GM21515 (cell line): ENCODE data around the gene GPX3.

Experiments used
- ATAC-seq: cut with Tn5 transposase; IDR thresholded peaks from one replicate; pipeline ENCODE4 v1.9.1; 2021; ENCODE audit not compliant: unreplicated experiment

GPX3 gene

DNA sequence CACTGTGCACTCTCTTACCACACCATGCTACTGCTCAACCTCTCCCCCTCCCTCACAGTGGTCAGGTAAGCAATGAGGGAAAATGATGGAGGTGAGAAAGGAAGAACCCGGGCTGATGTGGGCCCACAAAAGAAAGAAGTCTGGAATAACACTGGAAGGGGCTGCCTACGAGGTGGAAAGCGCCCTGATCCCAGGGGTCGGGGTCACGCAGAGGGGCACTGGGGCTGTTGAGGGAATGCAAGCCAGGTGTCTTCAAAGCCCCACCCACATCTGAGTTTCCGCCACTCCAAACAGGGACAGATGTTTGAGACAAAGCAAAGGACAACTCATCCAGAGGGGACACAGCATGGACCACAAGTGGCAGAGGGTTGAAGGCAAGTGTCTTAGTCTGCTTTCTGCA is 56.2 kb downstream of the GPX3 start:
- no peak for ATAC-seq

DNA sequence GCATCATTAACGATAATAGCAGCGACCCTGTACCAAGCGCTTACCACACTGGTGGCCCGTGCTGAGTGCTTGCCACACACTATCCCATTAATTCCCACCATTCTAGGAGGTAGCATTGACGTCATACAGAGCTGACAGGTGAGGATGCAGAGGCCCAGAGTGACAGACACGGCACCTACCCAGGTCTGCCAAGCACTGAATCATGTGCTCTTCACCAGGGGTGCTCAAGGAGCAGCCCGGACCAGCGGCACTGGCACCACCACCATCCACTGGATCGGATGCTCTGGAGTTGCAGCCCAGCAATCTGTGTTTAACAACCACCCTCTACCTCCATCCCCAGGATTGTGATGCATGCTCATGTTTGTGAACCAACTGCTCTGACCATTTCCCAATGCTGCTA is 57.0 kb downstream of the GPX3 start:
- ATAC-seq: no peak

DNA sequence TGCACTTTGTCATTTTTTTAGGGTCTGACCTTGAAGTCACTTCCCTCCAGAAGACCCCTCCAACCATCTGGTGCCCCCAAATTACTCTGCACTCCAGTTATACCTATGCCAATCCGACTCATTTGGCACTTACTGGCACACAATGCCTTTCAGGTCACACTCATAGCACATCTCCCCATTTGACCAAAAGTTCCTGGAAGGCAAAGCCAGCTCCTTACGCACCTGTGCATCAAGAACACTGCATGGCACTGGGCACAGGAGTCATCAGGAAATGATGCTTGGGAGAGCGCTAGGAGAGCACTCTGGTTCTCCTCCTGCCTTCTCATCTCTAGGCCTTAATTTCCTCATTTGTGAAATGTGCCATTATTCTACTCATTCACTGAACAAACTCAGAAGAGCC is 57.6 kb downstream of the GPX3 start:
- ATAC-seq: no peak
